T-helper 17 cell (primary cell): ENCODE data around the gene HPGDS. TPM values are rescaled to one million over a fixed set of nuclear protein-coding genes. Genes with fewer than 3 reads are reported as not detected.

ENCODE experiments used
- ATAC-seq: fragments of 150-1000 bp; cut with Tn5 transposase; 2 replicates; pipeline ENCODE4 v1.10.0; 2021; ENCODE audit warnings: mild to moderate bottlenecking, moderate library complexity
- DNase-seq, 3 donors: peaks; one replicate each; pipeline versions ENCODE4 v3.0.0 to v3.0.0-alpha.2; 2020 to 2021
- H3K9me3 ChIP-seq: one replicate; pipeline ENCODE4 v1.7.0; 2013; ENCODE audit warnings: low read length, mild to moderate bottlenecking; ENCODE audit not compliant: control insufficient read depth, poor library complexity, severe bottlenecking
- H3K27ac Mint-ChIP-seq: one replicate; pipeline ENCODE4 v1.8.0; 2022; ENCODE audit warnings: mild to moderate bottlenecking, moderate library complexity, mixed read lengths
- H3K27me3 Mint-ChIP-seq: one replicate; pipeline ENCODE4 v1.8.0; 2022; ENCODE audit warnings: mixed read lengths
- H3K36me3 Mint-ChIP-seq: one replicate; pipeline ENCODE4 v1.8.0; 2022; ENCODE audit warnings: low read depth, mixed read lengths
- H3K4me1 Mint-ChIP-seq: one replicate; pipeline ENCODE4 v1.8.0; 2022; ENCODE audit warnings: mild to moderate bottlenecking, mixed read lengths
- H3K4me3 Mint-ChIP-seq: one replicate; pipeline ENCODE4 v1.8.0; 2022; ENCODE audit warnings: mild to moderate bottlenecking, moderate library complexity, mixed read lengths
- total RNA-seq, 4 donors: library from RNA in 2 of 4; stranded (reverse) in 2 of 4; gene quantifications; one replicate each; pipeline ENCODE4 v1.2.3 and lab custom pipeline; 2022 to 2026

HPGDS gene
- total RNA-seq, 2 donors from 2014 or later = 0.37 TPM; not detected in 1

- H3K27me3 Mint-ChIP-seq = peaks cover 34% of the 10 kb centered on the region
- no peak for ATAC-seq
- H3K4me3 Mint-ChIP-seq = no peak overlapping the region
- no peak for DNase-seq
- H3K36me3 Mint-ChIP-seq = no peaks in the 10 kb centered on the region
- H3K27ac Mint-ChIP-seq = no peak overlapping the region
- no peaks in the 10 kb centered on the region for H3K9me3 ChIP-seq
- H3K4me1 Mint-ChIP-seq = no peaks in the 10 kb centered on the region
These were observed 28.1 kb upstream of the HPGDS start for GRCh38 chr4:94370533-94371254.

- H3K4me3 Mint-ChIP-seq = no peak overlapping the region
- H3K9me3 ChIP-seq = no peaks in the 10 kb centered on the region
- no peak for ATAC-seq
These were observed 26.4 kb upstream of the HPGDS start for GRCh38 chr4:94369046-94369445.

GRCh38 chr4:94368459-94368858, 25.8 kb upstream of the HPGDS start:
- ATAC-seq = no peak
- H3K4me1 Mint-ChIP-seq = no peaks in the 10 kb centered on the region

More at GRCh38 chr4:94369046-94369445, 26.4 kb upstream of the HPGDS start:
- Mint-ChIP-seq H3K27me3 (peaks cover 24% of the 10 kb centered on the region), H3K27ac (no peak overlapping the region), H3K36me3 (no peaks in the 10 kb centered on the region), H3K4me1 (no peaks in the 10 kb centered on the region)
- no peak for DNase-seq

GRCh38 chr4:94365304-94365703, 22.7 kb upstream of the HPGDS start:
- peaks cover 32% of the 10 kb centered on the region for H3K27me3 Mint-ChIP-seq
- H3K9me3 ChIP-seq = no peaks in the 10 kb centered on the region
- no peaks in the 10 kb centered on the region for H3K36me3 Mint-ChIP-seq
- no peak overlapping the region for H3K27ac Mint-ChIP-seq
- no peaks in the 10 kb centered on the region for H3K4me1 Mint-ChIP-seq
- no peak for ATAC-seq
- no peak for DNase-seq
- H3K4me3 Mint-ChIP-seq = no peak overlapping the region

More at GRCh38 chr4:94368459-94368858, 25.8 kb upstream of the HPGDS start:
- DNase-seq = no peak
- Mint-ChIP-seq H3K27ac (no peak overlapping the region), H3K27me3 (peaks cover 24% of the 10 kb centered on the region), H3K36me3 (no peaks in the 10 kb centered on the region), H3K4me3 (no peak overlapping the region)
- H3K9me3 ChIP-seq = no peaks in the 10 kb centered on the region

- DNase-seq (no peak), ATAC-seq (no peak)
- no peaks in the 10 kb centered on the region for H3K9me3 ChIP-seq
- Mint-ChIP-seq H3K36me3 (no peaks in the 10 kb centered on the region), H3K4me3 (no peak overlapping the region), H3K27ac (no peak overlapping the region), H3K27me3 (peaks cover 24% of the 10 kb centered on the region), H3K4me1 (no peaks in the 10 kb centered on the region)
These were observed 21.9 kb upstream of the HPGDS start for GRCh38 chr4:94364527-94364926.

- Mint-ChIP-seq H3K36me3 (no peaks in the 10 kb centered on the region), H3K27me3 (peaks cover 15% of the 10 kb centered on the region), H3K4me1 (no peaks in the 10 kb centered on the region), H3K4me3 (no peak overlapping the region), H3K27ac (no peak overlapping the region)
- DNase-seq = no peak
- no peaks in the 10 kb centered on the region for H3K9me3 ChIP-seq
- no peak for ATAC-seq
These were observed 20.6 kb upstream of the HPGDS start for GRCh38 chr4:94363136-94363655.

GRCh38 chr4:94359838-94360237, 17.2 kb upstream of the HPGDS start:
- Mint-ChIP-seq H3K27me3 (peaks cover 15% of the 10 kb centered on the region), H3K4me3 (no peak overlapping the region), H3K27ac (no peak overlapping the region), H3K36me3 (no peaks in the 10 kb centered on the region), H3K4me1 (no peaks in the 10 kb centered on the region)
- H3K9me3 ChIP-seq = no peaks in the 10 kb centered on the region
- DNase-seq (no peak), ATAC-seq (no peak)

GRCh38 chr4:94359221-94359620, 16.6 kb upstream of the HPGDS start:
- DNase-seq = no peak
- Mint-ChIP-seq H3K27me3 (peaks cover 15% of the 10 kb centered on the region), H3K4me1 (no peaks in the 10 kb centered on the region), H3K36me3 (no peaks in the 10 kb centered on the region), H3K4me3 (no peak overlapping the region), H3K27ac (no peak overlapping the region)
- no peaks in the 10 kb centered on the region for H3K9me3 ChIP-seq
- ATAC-seq = no peak

- ATAC-seq (no peak), DNase-seq (no peak)
- Mint-ChIP-seq H3K4me1 (no peaks in the 10 kb centered on the region), H3K27ac (no peak overlapping the region), H3K27me3 (peaks cover 15% of the 10 kb centered on the region), H3K36me3 (no peaks in the 10 kb centered on the region), H3K4me3 (no peak overlapping the region)
- H3K9me3 ChIP-seq = no peaks in the 10 kb centered on the region
These were observed 15.5 kb upstream of the HPGDS start for GRCh38 chr4:94358101-94358500.

GRCh38 chr4:94357624-94358023, 15.0 kb upstream of the HPGDS start:
- DNase-seq = no peak
- no peaks in the 10 kb centered on the region for H3K36me3 Mint-ChIP-seq
- no peak for ATAC-seq
- H3K27me3 Mint-ChIP-seq = peaks cover 15% of the 10 kb centered on the region
- H3K27ac Mint-ChIP-seq = peak overlapping the region; percentile 1
- H3K9me3 ChIP-seq = no peaks in the 10 kb centered on the region
- H3K4me1 Mint-ChIP-seq = no peaks in the 10 kb centered on the region
- no peak overlapping the region for H3K4me3 Mint-ChIP-seq

GRCh38 chr4:94356444-94356843, 13.8 kb upstream of the HPGDS start:
- DNase-seq (no peak), ATAC-seq (no peak)
- Mint-ChIP-seq H3K27ac (no peak overlapping the region), H3K4me1 (peaks cover 6% of the 10 kb centered on the region), H3K27me3 (peaks cover 10% of the 10 kb centered on the region), H3K36me3 (no peaks in the 10 kb centered on the region), H3K4me3 (no peak overlapping the region)
- H3K9me3 ChIP-seq = no peaks in the 10 kb centered on the region

- DNase-seq = no peak
- Mint-ChIP-seq H3K4me3 (no peak overlapping the region), H3K27ac (peak overlapping the region; percentile 72), H3K36me3 (no peaks in the 10 kb centered on the region), H3K4me1 (peaks cover 6% of the 10 kb centered on the region), H3K27me3 (peaks cover 17% of the 10 kb centered on the region)
- ATAC-seq = no peak
- no peaks in the 10 kb centered on the region for H3K9me3 ChIP-seq
These were observed 11.8 kb upstream of the HPGDS start for GRCh38 chr4:94354474-94354896.

- Mint-ChIP-seq H3K4me1 (peaks cover 6% of the 10 kb centered on the region), H3K36me3 (no peaks in the 10 kb centered on the region), H3K27me3 (peaks cover 14% of the 10 kb centered on the region), H3K27ac (no peak overlapping the region), H3K4me3 (no peak overlapping the region)
- DNase-seq (no peak), ATAC-seq (no peak)
- no peaks in the 10 kb centered on the region for H3K9me3 ChIP-seq
These were observed 10.4 kb upstream of the HPGDS start for GRCh38 chr4:94352996-94353395.

GRCh38 chr4:94352163-94352562, 9.5 kb upstream of the HPGDS start:
- H3K27me3 Mint-ChIP-seq = peaks cover 11% of the 10 kb centered on the region
- no peak for DNase-seq
- ATAC-seq = no peak

More at GRCh38 chr4:94352163-94352562, 9.5 kb upstream of the HPGDS start:
- H3K4me3 Mint-ChIP-seq = no peak overlapping the region
- H3K27ac Mint-ChIP-seq = no peak overlapping the region
- H3K36me3 Mint-ChIP-seq = no peaks in the 10 kb centered on the region
- no peaks in the 10 kb centered on the region for H3K9me3 ChIP-seq
- peaks cover 6% of the 10 kb centered on the region for H3K4me1 Mint-ChIP-seq
